ENCODE data around the gene MUC6. TPM values are rescaled to one million over a fixed set of nuclear protein-coding genes. Genes with fewer than 3 reads are reported as not detected.

Gene MUC6
- total and polyA plus RNA-seq, 9 of the 15 experiments (the other 6 are each of a cell fraction or from before 2014, with no cell fraction given): not detected

DNA sequence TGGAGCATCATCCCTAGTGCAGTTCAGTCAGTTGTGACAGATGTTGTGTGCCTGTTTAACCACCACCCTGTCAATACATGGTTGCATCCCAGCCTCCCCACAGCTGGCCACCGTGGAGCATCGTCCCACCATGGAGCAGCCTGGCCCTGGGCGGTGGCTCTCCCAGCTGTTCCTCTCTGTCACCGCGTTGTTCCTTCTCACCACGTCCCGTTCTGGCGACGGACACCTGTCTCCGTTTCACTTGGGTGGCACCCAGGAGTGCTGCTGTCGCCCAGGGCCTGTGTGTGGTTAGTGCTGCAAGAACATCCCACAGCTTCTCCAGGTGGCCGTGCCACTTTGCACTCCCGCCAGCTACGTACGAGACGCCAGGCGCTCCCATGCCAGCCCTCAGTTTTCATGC, 26.5 kb downstream of the MUC6 start:
- peaks cover 0 to 29% of the 10 kb centered on the region in 2 experiments; a peak in 1 of 5 replicates for H3K4me1 ChIP-seq (replicated peaks in 1 of 2; ENCODE audit: control insufficient read depth in 2 of 2, insufficient read depth in 2 of 2, low read length in 2 of 2)
- WGBS (ENCODE audit: insufficient coverage, low coverage, missing lambda C conversion rate): 92% methylated on average over 17 of the region's 17 CpGs
- DNase-seq (ENCODE audit: extremely low read depth in 1 of 4, low spot score in 3 of 4): no peak
- intact Hi-C loops (cut with micrococcal nuclease): no loop called here
- peaks cover 37% of the 10 kb centered on the region; the same call in 2 of the 3 replicates for H3K36me3 ChIP-seq (ENCODE audit: control insufficient read depth, insufficient read depth, low read length)
- no peaks in the 10 kb centered on the region for H3K27me3 ChIP-seq (ENCODE audit: control insufficient read depth in 2 of 2, insufficient read depth in 2 of 2, low read length in 2 of 2)
- FAIRE-seq: no peak
- POLR2A ChIA-PET: interaction anchor here (0.5 to 0.6 kb wide), 2 partner anchors 102 to 166 kb away, joined by 3 read pairs; no protein-coding TSS in a partner anchor
- no peaks in the 10 kb centered on the region for H3K9me3 ChIP-seq (replicated peaks; ENCODE audit: control insufficient read depth, insufficient read depth, low read depth, low read length)
- H3K79me2 ChIP-seq (ENCODE audit: control insufficient read depth, insufficient read depth, low read length): no peaks in the 10 kb centered on the region
- no peaks in the 10 kb centered on the region for H3K9me1 ChIP-seq (ENCODE audit: control insufficient read depth, insufficient read depth, low read length)
- BruUV-seq (replicated peaks): no TSS peak
- H3K9ac ChIP-seq (ENCODE audit: insufficient read depth in 1 of 2, low read depth in 2 of 2, low read length in 2 of 2): no peak overlapping the region
- H3K4me3 ChIP-seq: no peak overlapping the region
- no peak overlapping the region for H3K27ac ChIP-seq (ENCODE audit: extremely low read depth, low read depth, low read length)
- CTCF ChIA-PET (ENCODE audit: low intra/inter-chr PET ratio): no interaction called here
- in situ Hi-C loops (cut with MboI): no loop called here
- no peak overlapping the region for H3K4me2 ChIP-seq (ENCODE audit: insufficient read depth, low read length)
- TF ChIP-seq KHSRP (IDR thresholded peaks at IDR 0.05) (no peak), UBTF (IDR thresholded peaks at IDR 0.05; ENCODE audit: borderline replicate concordance in 1 of 2, low read depth in 2 of 2, low read length in 2 of 2) (no peak), PCBP2 (IDR thresholded peaks at IDR 0.05; ENCODE audit: low read depth, low read length, poor library complexity, severe bottlenecking) (no peak), PRPF4 (IDR thresholded peaks at IDR 0.05; ENCODE audit: insufficient read depth, low read depth, low read length, poor library complexity, severe bottlenecking) (no peak)
- no peak for ATAC-seq
- H4K20me1 ChIP-seq (replicated peaks; ENCODE audit: control insufficient read depth, insufficient read depth, low read length): no peaks in the 10 kb centered on the region
- H2AFZ ChIP-seq (ENCODE audit: low read depth, low read length): no peak overlapping the region

Measured in K562 (cell line).